Epithelial cell of proximal tubule (primary cell): ENCODE results near the gene PTPRN2. TPM values are rescaled to one million over a fixed set of nuclear protein-coding genes. Genes with fewer than 3 reads are reported as not detected.

ENCODE experiments used
- DNase-seq: peaks from one replicate; pipeline ENCODE4 v3.0.0-alpha.2; 2011; ENCODE audit warnings: low read depth
- H3K4me3 ChIP-seq: 2 replicates; pipeline ENCODE4 v1.5.1; 2011; ENCODE audit warnings: low read depth, mild to moderate bottlenecking, low read length
- total RNA-seq: library from RNA; depleted of rRNA; stranded (reverse); fragments of >200 nt; gene quantifications from 2 replicates; pipeline ENCODE4 v1.2.3, GENCODE V29; 2015
- TF ChIP-seq, protein P1 (sequence below): conservative IDR thresholded peaks from 2 replicates; pipeline ENCODE4 v1.5.1; 2012; ENCODE audit warnings: low read depth, mild to moderate bottlenecking, low read length

The PTPRN2 gene
- total RNA-seq, 1 donor from 2014 or later, result 2.8 TPM

DNA sequence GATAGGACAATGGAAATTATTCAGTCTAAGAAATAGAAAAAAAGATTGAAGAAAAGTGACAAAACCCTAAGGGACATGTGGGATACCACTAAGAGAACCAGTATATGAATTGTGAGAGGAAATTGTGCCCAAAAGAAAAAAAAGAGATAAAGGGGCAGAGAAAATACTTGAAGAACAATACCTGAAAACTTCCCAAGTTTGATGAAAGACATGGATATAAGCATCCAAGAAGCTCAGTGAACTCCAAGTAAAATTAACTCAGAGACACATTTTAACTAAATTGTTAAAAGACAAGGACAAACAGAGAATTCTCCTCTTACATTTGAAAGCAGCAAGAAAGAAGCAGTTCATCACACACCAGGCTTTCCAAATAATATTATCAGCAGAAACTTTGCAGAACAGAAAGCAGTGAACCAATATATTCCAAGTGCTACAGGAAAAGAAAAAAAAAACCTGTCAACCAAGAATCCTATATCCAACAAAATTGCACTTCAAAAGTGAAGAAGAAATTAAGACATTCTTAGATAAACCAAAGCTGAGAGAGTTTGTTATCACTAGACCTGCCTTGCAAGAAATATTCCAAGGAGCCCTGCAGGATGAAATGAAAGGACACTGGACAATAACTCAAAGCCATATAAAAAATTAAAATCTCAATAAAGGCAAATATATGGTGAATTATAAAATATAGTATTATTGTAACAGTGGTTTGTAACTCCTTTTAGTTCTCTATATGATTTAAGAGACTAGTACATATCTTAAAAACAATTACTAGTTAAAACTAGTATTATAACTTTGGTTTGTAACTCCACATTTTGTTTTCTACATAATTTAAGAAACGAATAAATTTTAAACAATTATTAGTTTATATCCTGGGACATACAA lies 470.0 kb downstream of the PTPRN2 start:
- TF ChIP-seq, protein P1, sequence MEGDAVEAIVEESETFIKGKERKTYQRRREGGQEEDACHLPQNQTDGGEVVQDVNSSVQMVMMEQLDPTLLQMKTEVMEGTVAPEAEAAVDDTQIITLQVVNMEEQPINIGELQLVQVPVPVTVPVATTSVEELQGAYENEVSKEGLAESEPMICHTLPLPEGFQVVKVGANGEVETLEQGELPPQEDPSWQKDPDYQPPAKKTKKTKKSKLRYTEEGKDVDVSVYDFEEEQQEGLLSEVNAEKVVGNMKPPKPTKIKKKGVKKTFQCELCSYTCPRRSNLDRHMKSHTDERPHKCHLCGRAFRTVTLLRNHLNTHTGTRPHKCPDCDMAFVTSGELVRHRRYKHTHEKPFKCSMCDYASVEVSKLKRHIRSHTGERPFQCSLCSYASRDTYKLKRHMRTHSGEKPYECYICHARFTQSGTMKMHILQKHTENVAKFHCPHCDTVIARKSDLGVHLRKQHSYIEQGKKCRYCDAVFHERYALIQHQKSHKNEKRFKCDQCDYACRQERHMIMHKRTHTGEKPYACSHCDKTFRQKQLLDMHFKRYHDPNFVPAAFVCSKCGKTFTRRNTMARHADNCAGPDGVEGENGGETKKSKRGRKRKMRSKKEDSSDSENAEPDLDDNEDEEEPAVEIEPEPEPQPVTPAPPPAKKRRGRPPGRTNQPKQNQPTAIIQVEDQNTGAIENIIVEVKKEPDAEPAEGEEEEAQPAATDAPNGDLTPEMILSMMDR, result no peak
- DNase-seq, result no peak
- no peak overlapping the region for H3K4me3 ChIP-seq

DNA sequence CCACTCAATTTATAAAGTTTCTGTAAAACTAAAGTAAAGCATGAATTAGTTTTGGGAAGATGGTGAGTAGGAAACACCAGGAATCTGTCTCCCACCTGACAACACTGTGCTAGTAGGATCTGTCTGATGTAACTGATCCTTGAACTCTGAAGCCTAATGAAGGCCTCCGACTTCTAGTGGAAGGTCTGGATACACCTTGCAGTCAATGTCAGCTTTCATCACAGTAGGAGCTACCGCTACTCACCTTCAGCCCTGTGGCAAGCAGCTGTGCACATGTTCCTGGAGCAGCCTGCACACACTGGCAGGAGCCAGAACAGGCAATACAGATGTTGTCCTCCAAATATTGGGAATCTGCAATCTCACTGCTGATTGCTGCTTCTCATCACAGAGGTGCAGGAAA lies 471.4 kb downstream of the PTPRN2 start:
- DNase-seq, result no peak
- H3K4me3 ChIP-seq, result no peak overlapping the region
- TF ChIP-seq, protein P1, result no peak

DNA sequence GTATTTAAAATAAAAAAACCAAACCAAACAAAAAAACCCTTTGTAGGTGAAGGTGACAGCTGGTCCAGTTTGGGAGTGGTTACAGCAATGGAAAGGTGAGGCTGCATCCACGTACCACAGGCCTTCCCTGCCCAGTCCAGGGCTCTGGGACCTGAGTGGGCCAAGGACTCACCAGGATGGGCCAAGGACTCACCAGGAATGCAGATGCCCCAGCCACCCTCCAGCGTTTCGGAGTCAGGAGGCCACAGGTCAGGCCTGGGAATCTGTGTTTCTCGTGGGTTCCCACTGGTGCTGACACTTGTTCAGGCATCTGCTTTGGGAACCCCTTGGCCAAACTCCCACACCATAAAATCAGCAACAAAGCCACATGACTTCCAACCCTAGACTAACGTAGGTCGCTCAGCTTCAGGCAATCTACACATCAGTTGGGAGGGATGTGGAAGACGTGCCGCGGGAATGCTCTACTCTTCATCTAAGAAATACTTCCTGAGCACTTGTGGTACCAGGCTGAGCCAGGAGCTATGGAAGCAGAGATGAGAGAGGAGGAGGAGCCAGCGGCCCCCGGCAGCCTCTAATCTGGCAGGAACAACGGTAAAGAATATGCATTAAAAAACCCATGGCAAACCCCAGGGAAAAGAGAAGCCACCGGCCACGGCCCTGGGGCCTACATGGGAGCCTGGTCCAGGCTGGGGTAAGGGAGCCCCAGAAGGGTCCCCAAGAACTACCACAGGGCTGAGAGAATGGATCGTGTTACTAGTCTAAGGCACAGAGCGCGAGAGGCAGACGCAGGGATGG lies 473.4 kb downstream of the PTPRN2 start:
- TF ChIP-seq, protein P1, result no peak
- no peak for DNase-seq
- no peak overlapping the region for H3K4me3 ChIP-seq

DNA sequence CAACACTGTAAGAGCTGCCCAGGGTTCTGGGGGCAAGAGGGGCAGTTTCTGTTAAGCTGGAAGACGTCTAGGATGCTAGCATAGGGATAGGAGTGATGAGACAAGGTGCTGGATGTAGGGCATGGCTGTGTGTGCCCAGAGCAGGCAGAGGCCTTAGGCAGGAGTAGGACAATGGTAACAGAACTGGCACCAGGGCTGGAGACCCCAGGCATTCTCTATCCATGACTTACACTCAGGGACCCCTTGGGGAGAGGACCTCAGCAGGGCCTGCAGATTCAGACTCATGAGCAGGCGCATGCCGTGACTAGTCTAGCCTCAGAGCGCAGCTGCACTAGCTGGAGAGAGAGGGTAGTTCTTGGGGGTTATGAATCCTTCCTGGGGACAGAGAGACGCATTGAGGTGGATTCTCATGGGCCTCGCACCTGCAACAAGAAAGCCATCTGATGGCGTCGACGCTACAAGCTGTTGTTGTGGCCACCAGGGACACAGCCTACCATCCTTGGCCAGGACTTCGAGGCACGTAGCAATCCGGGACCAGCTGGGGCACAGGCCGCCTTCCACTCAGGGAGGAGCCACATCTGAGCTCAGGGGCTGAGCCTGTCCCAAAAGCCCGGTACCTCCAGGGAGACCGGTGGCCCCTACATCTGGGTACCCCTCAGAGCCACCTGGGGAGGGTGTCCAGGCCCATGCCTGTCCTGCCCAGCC lies 474.1 kb downstream of the PTPRN2 start:
- no peak for DNase-seq
- TF ChIP-seq, protein P1, result no peak
- no peak overlapping the region for H3K4me3 ChIP-seq

DNA sequence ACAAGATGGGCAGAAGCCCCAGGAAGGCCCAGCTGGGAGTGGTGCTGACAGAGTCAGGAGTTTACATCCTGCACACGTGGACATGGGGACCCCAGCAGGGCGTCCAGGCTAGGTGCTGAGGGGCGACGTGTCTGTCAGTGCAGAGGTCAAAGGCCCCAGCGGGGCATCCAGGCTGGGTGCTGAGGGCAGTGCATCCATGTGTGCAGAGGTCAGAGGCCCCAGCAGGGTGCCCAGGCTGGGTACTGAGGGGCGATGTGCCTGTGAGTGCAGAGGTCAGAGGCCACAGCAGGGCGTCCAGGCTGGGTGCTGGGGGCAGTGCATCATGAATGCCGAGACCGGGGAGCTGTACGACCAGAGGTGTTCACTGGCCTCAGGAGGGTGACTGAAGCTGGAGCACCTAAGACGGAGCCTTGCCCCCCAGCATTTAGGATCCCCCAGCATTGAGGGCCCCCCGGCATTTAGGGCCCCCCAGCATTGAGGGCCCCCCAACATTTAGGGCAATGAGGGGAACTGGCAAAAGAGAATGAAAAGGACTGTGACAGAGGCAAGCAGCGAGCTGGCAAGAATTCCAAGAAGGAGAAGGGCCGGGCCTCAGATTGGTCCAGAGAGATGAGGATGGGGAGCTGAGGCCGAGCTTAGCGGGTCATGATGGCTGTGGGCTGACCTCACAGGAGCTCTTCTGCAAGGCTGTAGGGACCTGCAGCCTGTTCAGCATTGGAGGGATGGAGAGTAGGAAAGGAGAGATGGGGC lies 474.9 kb downstream of the PTPRN2 start:
- H3K4me3 ChIP-seq, result no peak overlapping the region
- TF ChIP-seq, protein P1, result no peak
- no peak for DNase-seq

DNA sequence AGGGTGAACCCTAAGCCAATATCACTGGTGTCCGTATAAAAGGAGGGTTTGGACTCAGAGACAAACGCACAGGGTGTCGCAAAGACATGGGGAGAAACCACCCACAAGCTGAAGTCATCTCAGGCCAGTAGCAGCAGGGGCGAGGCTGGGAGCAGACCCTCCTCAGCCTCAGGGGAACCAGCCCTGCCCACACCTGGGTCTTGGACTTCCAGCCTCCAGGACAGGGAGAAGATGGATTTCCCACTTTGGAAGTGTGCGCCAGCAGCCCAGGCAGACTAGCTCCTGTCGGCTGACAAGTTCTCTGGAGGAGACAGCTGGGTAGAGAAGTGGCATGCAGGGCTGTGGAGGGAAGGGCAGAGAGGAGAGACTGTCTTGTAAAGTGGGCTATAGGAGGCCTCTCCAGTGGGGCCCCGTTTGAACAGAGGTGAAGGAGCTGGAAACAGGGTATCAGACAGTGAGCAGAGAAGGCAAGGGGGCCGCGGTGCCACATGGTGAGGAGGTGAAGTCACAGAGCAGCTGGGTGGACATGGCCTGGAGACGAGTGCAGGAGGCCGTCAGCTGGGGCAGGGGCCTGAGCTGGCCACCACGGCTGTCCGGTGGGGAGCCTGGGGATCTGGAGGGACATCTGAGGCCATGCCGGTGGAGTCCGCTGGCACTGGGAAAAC lies 475.6 kb downstream of the PTPRN2 start:
- TF ChIP-seq, protein P1, result no peak
- no peak overlapping the region for H3K4me3 ChIP-seq
- no peak for DNase-seq
